Transverse colon (tissue), 4 donors: ENCODE results near the gene RBSN.

ENCODE experiments used
- CTCF ChIP-seq, 5 experiments: fragments of 200-600 bp in 3 of 5; fragments of 450-650 bp in 2 of 5; sonication (generic) in 3 of 5; IDR thresholded peaks; 1 replicate in 2 of 5; 2 replicates in 3 of 5; pipeline ENCODE4 v1.5.1; 2016 to 2017; ENCODE audit warnings: antibody characterized with exemption in 5 of 5, inconsistent platforms in 3 of 5, mild to moderate bottlenecking in 2 of 5, moderate library complexity in 1 of 5
- POLR2A ChIP-seq: fragments of 450-650 bp; IDR thresholded peaks from one replicate; pipeline ENCODE4 v1.6.1; 2016; ENCODE audit warnings: antibody characterized with exemption, mild to moderate bottlenecking, moderate library complexity
- POLR2AphosphoS5 ChIP-seq, 3 donors: sonication (generic); formaldehyde crosslinking; IDR thresholded peaks; one replicate each; pipeline ENCODE4 v1.6.1; 2016; ENCODE audit warnings: antibody characterized with exemption in 3 of 3

- TF ChIP-seq CTCF (IDR thresholded peaks at IDR 0.05) (no peak), POLR2AphosphoS5 (IDR thresholded peaks at IDR 0.05) (no peak), POLR2A (no peak)
These were observed 46.4 kb downstream of the RBSN start for GRCh38 chr3:15052335-15053242.
